HG02970 (cell line): ENCODE measurements around the gene EXD2.
"Not testable (repeated sequence)": the region's sequence is repeated elsewhere in the genome, so short reads cannot be mapped to it uniquely, and the experiment has no call there.

ENCODE experiments used
- ATAC-seq: cut with Tn5 transposase; IDR thresholded peaks from one replicate; pipeline ENCODE4 v1.9.1; 2021; ENCODE audit warnings: mild to moderate bottlenecking, moderate library complexity, moderate number of reproducible peaks; ENCODE audit not compliant: unreplicated experiment, low FRiP score

The EXD2 gene

GRCh38 chr14:69191340-69192111 is at the start of gene EXD2:
EXD2 (plus strand) TSS chr14:69191498; CDS start chr14:69209471, 17,973 bp downstream.
- no peak for ATAC-seq

- no peak for ATAC-seq
These were observed 49.7 kb upstream of the EXD2 start for GRCh38 chr14:69141550-69141949.

- no peak for ATAC-seq
These were observed 49.2 kb upstream of the EXD2 start for GRCh38 chr14:69142101-69142500.

- ATAC-seq, result no peak
These were observed 41.6 kb upstream of the EXD2 start for GRCh38 chr14:69149461-69150244.

- ATAC-seq, result peak; percentile 55
These were observed 39.7 kb upstream of the EXD2 start for GRCh38 chr14:69151458-69152180.

- no peak for ATAC-seq
These were observed 39.0 kb upstream of the EXD2 start for GRCh38 chr14:69152181-69152901.

GRCh38 chr14:69152902-69153151 is 38.5 kb upstream of the EXD2 start, which contains the start of gene DCAF5:
DCAF5 (minus strand) TSS chr14:69153119; CDS start chr14:69152978, 141 bp downstream.
- no peak for ATAC-seq

- peak; percentile 76 for ATAC-seq
These were observed 38.0 kb upstream of the EXD2 start for GRCh38 chr14:69153152-69153872.

GRCh38 chr14:69153873-69154270 is 37.4 kb upstream of the EXD2 start:
- no peak for ATAC-seq

- no peak for ATAC-seq
These were observed 36.5 kb upstream of the EXD2 start for GRCh38 chr14:69154779-69155178.

GRCh38 chr14:69156224-69156623 is 35.1 kb upstream of the EXD2 start:
- no peak for ATAC-seq

GRCh38 chr14:69161590-69161989 is 29.7 kb upstream of the EXD2 start:
- no peak for ATAC-seq

- not testable (repeated sequence) for ATAC-seq
These were observed 25.5 kb upstream of the EXD2 start for GRCh38 chr14:69165787-69166186.

GRCh38 chr14:69170839-69171238 is 20.5 kb upstream of the EXD2 start:
- ATAC-seq, result no peak

GRCh38 chr14:69171569-69171968 is 19.7 kb upstream of the EXD2 start:
- no peak for ATAC-seq

GRCh38 chr14:69175130-69175529 is 16.2 kb upstream of the EXD2 start:
- ATAC-seq, result no peak

GRCh38 chr14:69181491-69181890 is 9.8 kb upstream of the EXD2 start:
- no peak for ATAC-seq

GRCh38 chr14:69182580-69182979 is 8.7 kb upstream of the EXD2 start:
- ATAC-seq, result not testable (repeated sequence)

- no peak for ATAC-seq
These were observed 7.6 kb upstream of the EXD2 start for GRCh38 chr14:69183735-69184134.

GRCh38 chr14:69190191-69190590 is 1.1 kb upstream of the EXD2 start:
- no peak for ATAC-seq
